Mammary epithelial cell (primary cell): ENCODE measurements around the gene RPS18.

ENCODE experiments used
- CTCF ChIP-seq, 2 donors: IDR thresholded peaks in 1 of 2; conservative IDR thresholded peaks in 1 of 2; 2 replicates each; pipeline ENCODE4 v1.5.1; 2011 to 2012; ENCODE audit warnings: inconsistent platforms in 2 of 2, low read length in 2 of 2, mild to moderate bottlenecking in 2 of 2, control low read depth in 1 of 2, low read depth in 1 of 2; ENCODE audit not compliant: insufficient read depth in 1 of 2; ENCODE audit errors: extremely low read depth in 1 of 2
- EZH2 ChIP-seq: IDR thresholded peaks from 2 replicates; pipeline ENCODE4 v1.6.1; 2012; ENCODE audit warnings: low read length, inconsistent platforms, borderline replicate concordance

GRCh38 chr6:33313709-33314514 is 42.0 kb downstream of the RPS18 start, which contains the start of gene TAPBP:
- TF ChIP-seq CTCF (conservative IDR thresholded peaks at IDR 0.05 in 1 of 2, IDR thresholded peaks at IDR 0.05 in 1 of 2; ENCODE audit: extremely low read depth in 1 of 2, insufficient read depth in 1 of 2, low read depth in 1 of 2, low read length in 2 of 2) (no peak), EZH2 (no peak)
